Keratinocyte (primary cell): ENCODE results near the gene TAF1B. TPM values are rescaled to one million over a fixed set of nuclear protein-coding genes. Genes with fewer than 3 reads are reported as not detected.
A peak's percentile ranks its signal among the peaks of the same experiment; 100 is the strongest.

Source experiments
- DNase-seq: peaks from one replicate; pipeline ENCODE4 v3.0.0-alpha.2; 2011; ENCODE audit warnings: low read depth, missing footprints, low spot score
- FAIRE-seq: peaks from 2 replicates; lab custom pipeline; 2011; peaks lifted over from hg19 to GRCh38; lab: Jason Lieb, UNC
- H2AFZ ChIP-seq: 2 replicates; pipeline ENCODE4 v1.6.0; 2012; ENCODE audit warnings: low read length, control low read depth, inconsistent platforms; ENCODE audit not compliant: control insufficient read depth
- H3K27ac ChIP-seq: 2 replicates; pipeline ENCODE4 v1.5.1; 2011; ENCODE audit warnings: low read length; ENCODE audit not compliant: control insufficient read depth, insufficient read depth
- H3K27me3 ChIP-seq: 3 replicates; pipeline ENCODE4 v1.6.0; 2011; ENCODE audit warnings: low read length; ENCODE audit not compliant: control insufficient read depth, insufficient read depth; ENCODE audit errors: extremely low read depth
- H3K36me3 ChIP-seq, 2 experiments: 2 replicates in 1 of 2; 3 replicates in 1 of 2; pipeline ENCODE4 v1.5.1; 2011; ENCODE audit warnings: low read length in 2 of 2, mild to moderate bottlenecking in 1 of 2; ENCODE audit not compliant: control insufficient read depth in 2 of 2, insufficient read depth in 2 of 2; ENCODE audit errors: extremely low read depth in 1 of 2
- H3K4me1 ChIP-seq: 3 replicates; pipeline ENCODE4 v1.5.1; 2011; ENCODE audit warnings: low read length; ENCODE audit not compliant: control insufficient read depth, insufficient read depth; ENCODE audit errors: extremely low read depth
- H3K4me2 ChIP-seq: 3 replicates; pipeline ENCODE4 v1.6.0; 2011; ENCODE audit warnings: low read depth, low read length; ENCODE audit not compliant: control insufficient read depth, insufficient read depth; ENCODE audit errors: extremely low read depth
- H3K4me3 ChIP-seq, 3 experiments: fragments of 200-600 bp in 1 of 3; sonication (generic) in 1 of 3; 2 replicates in 2 of 3; 3 replicates in 1 of 3; pipeline ENCODE4 v1.5.1; 2011 to 2016; ENCODE audit warnings: low read length in 3 of 3, mild to moderate bottlenecking in 3 of 3, control low read depth in 2 of 3, inconsistent platforms in 1 of 3, low read depth in 1 of 3, mixed read lengths in 1 of 3, mixed run types in 1 of 3, moderate library complexity in 1 of 3; ENCODE audit not compliant: control insufficient read depth in 2 of 3, insufficient read depth in 2 of 3; ENCODE audit errors: extremely low read depth in 1 of 3
- H3K79me2 ChIP-seq: 2 replicates; pipeline ENCODE4 v1.6.0; 2012; ENCODE audit warnings: low read length; ENCODE audit not compliant: control insufficient read depth, insufficient read depth
- H3K9ac ChIP-seq: 3 replicates; pipeline ENCODE4 v1.6.0; 2011; ENCODE audit warnings: low read length; ENCODE audit not compliant: control insufficient read depth, insufficient read depth; ENCODE audit errors: extremely low read depth
- H3K9me1 ChIP-seq: 3 replicates; pipeline ENCODE4 v1.6.0; 2011; ENCODE audit warnings: low read length; ENCODE audit not compliant: control insufficient read depth, insufficient read depth; ENCODE audit errors: extremely low read depth
- H3K9me3 ChIP-seq: 2 replicates; pipeline ENCODE4 v1.5.1; 2012; ENCODE audit warnings: low read depth, low read length; ENCODE audit not compliant: control insufficient read depth
- H4K20me1 ChIP-seq: 3 replicates; pipeline ENCODE4 v1.6.0; 2011; ENCODE audit warnings: low read length; ENCODE audit not compliant: control insufficient read depth, insufficient read depth; ENCODE audit errors: extremely low read depth
- CTCF ChIP-seq, 3 experiments: IDR thresholded peaks in 1 of 3; conservative IDR thresholded peaks in 1 of 3; optimal IDR thresholded peaks in 1 of 3; 2 replicates in 2 of 3; 3 replicates in 1 of 3; pipeline versions ENCODE3 to v1.5.1; 2011; ENCODE audit warnings: low read length in 3 of 3, mild to moderate bottlenecking in 3 of 3, moderate library complexity in 2 of 3, control low read depth in 1 of 3, inconsistent platforms in 1 of 3; ENCODE audit not compliant: insufficient read depth in 2 of 3; ENCODE audit errors: extremely low read depth in 1 of 3
- EZH2 ChIP-seq: IDR thresholded peaks from one replicate; pipeline ENCODE4 v1.6.1; 2012; ENCODE audit warnings: inconsistent platforms, mild to moderate bottlenecking, low read length, moderate library complexity
- dilution Hi-C: fragments of 300-500 bp; cut with MboI; formaldehyde crosslinking; loops from one replicate; pipeline ENCODE4 v1.7.0; 2020; ENCODE audit warnings: low sequenced_read_pairs; ENCODE audit not compliant: extremely low pct_ligation_motif_present
- polyA plus RNA-seq, 5 experiments: library from polyadenylated mRNA; depleted of rRNA in 3 of 5; stranded (reverse) in 3 of 5; stranded (forward) in 1 of 5; unstranded in 1 of 5; fragments of >200 nt; gene quantifications; 1 replicate in 1 of 5; 2 replicates in 3 of 5; 3 replicates in 1 of 5; pipeline versions ENCODE4 v1.2.1 to v1.2.3, GENCODE V29; 2011 to 2012; ENCODE audit warnings: missing spikeins in 2 of 5, low read depth in 1 of 5, low replicate concordance in 1 of 5

Gene TAF1B
- polyA plus RNA-seq, 1 donor (not counting 4 experiments of a cell fraction or from before 2014, with no cell fraction given), result 16.5 TPM

- H4K20me1 ChIP-seq, result no peaks in the 10 kb centered on the region
- FAIRE-seq (no peak), DNase-seq (no peak)
- H3K27me3 ChIP-seq, result no peaks in the 10 kb centered on the region
- dilution Hi-C loops, result no loop called here
- H3K9me3 ChIP-seq, result no peaks in the 10 kb centered on the region
- H3K4me3 ChIP-seq, result no peak overlapping the region
- H3K36me3 ChIP-seq, result no peaks in the 10 kb centered on the region
- peaks cover 2% of the 10 kb centered on the region for H3K9me1 ChIP-seq
- peaks cover 29% of the 10 kb centered on the region for H3K4me1 ChIP-seq
- TF ChIP-seq EZH2, result no peak
- TF ChIP-seq CTCF (optimal IDR thresholded peaks at IDR 0.05 in 1 of 3, IDR thresholded peaks at IDR 0.05 in 1 of 3, conservative IDR thresholded peaks at IDR 0.05 in 1 of 3; ENCODE audit: extremely low read depth in 1 of 3, insufficient read depth in 2 of 3, low read length in 3 of 3), result no peak
- no peak overlapping the region for H3K27ac ChIP-seq
- H2AFZ ChIP-seq, result no peak overlapping the region
- H3K4me2 ChIP-seq, result no peak overlapping the region
- H3K9ac ChIP-seq, result no peak overlapping the region
- H3K79me2 ChIP-seq, result no peaks in the 10 kb centered on the region
These were observed 46.2 kb upstream of the TAF1B start for GRCh38 chr2:9797086-9797485.

- H3K79me2 ChIP-seq, result no peaks in the 10 kb centered on the region
- H4K20me1 ChIP-seq, result no peaks in the 10 kb centered on the region
- H3K36me3 ChIP-seq, result no peaks in the 10 kb centered on the region
- dilution Hi-C loops, result no loop called here
- no peaks in the 10 kb centered on the region for H3K9me3 ChIP-seq
- TF ChIP-seq EZH2 (no peak), CTCF (optimal IDR thresholded peaks at IDR 0.05 in 1 of 3, IDR thresholded peaks at IDR 0.05 in 1 of 3, conservative IDR thresholded peaks at IDR 0.05 in 1 of 3; ENCODE audit: extremely low read depth in 1 of 3, insufficient read depth in 2 of 3, low read length in 3 of 3) (no peak)
- H3K9me1 ChIP-seq, result peaks cover 2% of the 10 kb centered on the region
- peak overlapping the region; percentile 30 for H2AFZ ChIP-seq
- H3K9ac ChIP-seq, result no peak overlapping the region
- H3K27me3 ChIP-seq, result no peaks in the 10 kb centered on the region
- H3K27ac ChIP-seq, result no peak overlapping the region
- peak overlapping the region; percentile 52 for H3K4me2 ChIP-seq
- FAIRE-seq (no peak), DNase-seq (no peak)
- no peak overlapping the region for H3K4me3 ChIP-seq
- peaks cover 37% of the 10 kb centered on the region for H3K4me1 ChIP-seq
These were observed 45.4 kb upstream of the TAF1B start for GRCh38 chr2:9797681-9798556.
